ENCODE results near the gene MAGEB1.

MAGEB1 gene, protein sequence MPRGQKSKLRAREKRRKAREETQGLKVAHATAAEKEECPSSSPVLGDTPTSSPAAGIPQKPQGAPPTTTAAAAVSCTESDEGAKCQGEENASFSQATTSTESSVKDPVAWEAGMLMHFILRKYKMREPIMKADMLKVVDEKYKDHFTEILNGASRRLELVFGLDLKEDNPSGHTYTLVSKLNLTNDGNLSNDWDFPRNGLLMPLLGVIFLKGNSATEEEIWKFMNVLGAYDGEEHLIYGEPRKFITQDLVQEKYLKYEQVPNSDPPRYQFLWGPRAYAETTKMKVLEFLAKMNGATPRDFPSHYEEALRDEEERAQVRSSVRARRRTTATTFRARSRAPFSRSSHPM

DNA sequence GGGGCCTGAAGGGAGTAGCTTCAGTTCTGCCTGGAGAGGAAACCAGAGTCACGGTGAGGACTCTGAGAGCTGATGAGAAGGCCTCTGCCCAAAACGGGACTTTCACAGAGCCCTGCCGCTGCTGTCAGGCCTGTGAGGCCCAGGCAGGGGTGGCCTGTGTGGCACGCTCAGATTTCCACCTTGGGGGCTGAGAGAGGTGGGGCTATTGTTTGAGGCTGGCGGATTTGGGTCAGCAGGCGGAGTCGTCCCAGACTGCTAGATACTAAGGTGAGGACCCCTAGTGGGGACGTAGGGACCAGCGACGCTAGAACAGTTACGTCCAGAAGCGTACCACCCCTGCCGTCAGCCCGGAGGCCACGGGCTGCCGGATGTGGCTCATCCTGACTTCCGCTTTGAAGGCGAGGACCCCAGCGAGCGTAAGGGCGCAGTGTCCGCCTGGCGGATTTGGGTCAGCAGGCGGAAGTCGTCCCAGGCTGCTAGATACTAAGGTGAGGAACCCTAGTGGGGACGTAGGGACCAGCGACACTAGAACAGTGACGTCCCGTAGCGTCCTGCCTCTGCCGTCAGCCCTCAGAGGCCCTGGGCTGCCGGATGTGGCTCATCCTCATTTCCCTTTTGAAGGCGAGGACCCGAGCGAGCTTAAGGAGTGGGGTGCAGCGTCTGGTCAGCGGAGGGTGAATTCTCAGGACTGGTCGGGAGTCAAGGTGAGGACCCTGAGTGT is at the start of gene MAGEB1:
MAGEB1 (plus strand) TSS at position 378 of the 721 bp plus-strand sequence. CDS start 3,348 bp downstream, outside the sequence.
- H3K4me3 ChIP-seq (replicated peaks in 1 of 2; ENCODE audit: low read depth in 2 of 2, low read length in 2 of 2): no peak within 1 kb of the TSS
- TF ChIP-seq, protein P1, sequence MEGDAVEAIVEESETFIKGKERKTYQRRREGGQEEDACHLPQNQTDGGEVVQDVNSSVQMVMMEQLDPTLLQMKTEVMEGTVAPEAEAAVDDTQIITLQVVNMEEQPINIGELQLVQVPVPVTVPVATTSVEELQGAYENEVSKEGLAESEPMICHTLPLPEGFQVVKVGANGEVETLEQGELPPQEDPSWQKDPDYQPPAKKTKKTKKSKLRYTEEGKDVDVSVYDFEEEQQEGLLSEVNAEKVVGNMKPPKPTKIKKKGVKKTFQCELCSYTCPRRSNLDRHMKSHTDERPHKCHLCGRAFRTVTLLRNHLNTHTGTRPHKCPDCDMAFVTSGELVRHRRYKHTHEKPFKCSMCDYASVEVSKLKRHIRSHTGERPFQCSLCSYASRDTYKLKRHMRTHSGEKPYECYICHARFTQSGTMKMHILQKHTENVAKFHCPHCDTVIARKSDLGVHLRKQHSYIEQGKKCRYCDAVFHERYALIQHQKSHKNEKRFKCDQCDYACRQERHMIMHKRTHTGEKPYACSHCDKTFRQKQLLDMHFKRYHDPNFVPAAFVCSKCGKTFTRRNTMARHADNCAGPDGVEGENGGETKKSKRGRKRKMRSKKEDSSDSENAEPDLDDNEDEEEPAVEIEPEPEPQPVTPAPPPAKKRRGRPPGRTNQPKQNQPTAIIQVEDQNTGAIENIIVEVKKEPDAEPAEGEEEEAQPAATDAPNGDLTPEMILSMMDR (IDR thresholded peaks at IDR 0.05; ENCODE audit: low read depth, low read length): no peak
- DNase-seq (ENCODE audit: low read depth in 2 of 2): no peak

DNA sequence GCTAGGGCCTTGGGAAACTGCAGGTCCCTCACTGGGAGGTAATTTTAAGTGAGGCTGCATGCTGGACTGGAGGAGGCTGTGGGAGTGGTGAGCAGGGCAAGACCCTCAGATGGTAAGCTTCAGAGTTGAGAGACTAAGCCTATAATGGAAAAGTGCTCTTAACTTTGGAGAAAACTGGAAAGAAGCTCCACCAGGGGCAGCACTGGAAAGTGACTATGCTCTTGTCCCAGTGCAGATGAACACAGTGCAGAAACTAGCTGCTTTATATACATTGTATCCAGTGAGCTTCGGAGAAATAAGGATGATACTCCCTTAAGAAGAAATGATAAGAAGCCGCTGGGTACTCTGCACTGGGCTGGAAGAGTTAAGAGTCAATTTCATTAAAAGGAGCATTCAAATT is 34.8 kb upstream of the MAGEB1 start:
- H3K4me3 ChIP-seq (replicated peaks in 1 of 2; ENCODE audit: low read depth in 2 of 2, low read length in 2 of 2): no peak overlapping the region
- no peak for DNase-seq (ENCODE audit: low read depth in 2 of 2)
- TF ChIP-seq, protein P1 (IDR thresholded peaks at IDR 0.05; ENCODE audit: low read depth, low read length): no peak

DNA sequence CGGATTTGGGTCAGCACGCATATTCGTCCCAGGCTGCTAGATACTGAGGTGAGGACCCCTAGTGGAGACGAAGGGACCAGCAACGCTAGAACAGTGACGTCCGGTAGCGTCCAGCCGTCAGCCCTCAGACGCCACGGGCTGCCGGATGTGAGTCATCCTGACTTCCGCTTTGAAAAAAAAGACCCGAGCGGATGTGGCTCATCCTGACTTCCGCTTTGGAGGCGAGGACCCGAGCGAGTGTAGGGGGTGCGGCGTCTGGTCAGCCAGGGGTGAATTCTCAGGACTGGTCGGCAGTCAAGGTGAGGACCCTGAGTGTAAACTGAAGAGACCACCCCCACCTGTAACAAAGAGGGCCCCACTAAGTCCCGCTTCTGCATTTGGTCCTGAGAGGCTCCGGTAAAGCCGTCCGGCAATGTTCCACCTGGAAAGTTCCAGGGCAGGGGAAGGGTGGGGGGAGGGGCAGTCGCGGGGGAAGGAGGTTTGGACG is 31.5 kb upstream of the MAGEB1 start, which contains the start of gene MAGEB2:
MAGEB2 (plus strand) TSS at position 207 of the 487 bp plus-strand sequence. CDS start 3,018 bp downstream, outside the sequence.
- no peak within 1 kb of the TSS for H3K4me3 ChIP-seq (replicated peaks in 1 of 2; ENCODE audit: low read depth in 2 of 2, low read length in 2 of 2)
- DNase-seq (ENCODE audit: low read depth in 2 of 2): no peak
- TF ChIP-seq, protein P1 (IDR thresholded peaks at IDR 0.05; ENCODE audit: low read depth, low read length): no peak

GRCh38 chrX:30217465-30217864 is 29.5 kb upstream of the MAGEB1 start:
- DNase-seq (ENCODE audit: low read depth in 2 of 2): no peak
- H3K4me3 ChIP-seq (replicated peaks in 1 of 2; ENCODE audit: low read depth in 2 of 2, low read length in 2 of 2): no peak overlapping the region
- TF ChIP-seq, protein P1 (IDR thresholded peaks at IDR 0.05; ENCODE audit: low read depth, low read length): no peak

DNA sequence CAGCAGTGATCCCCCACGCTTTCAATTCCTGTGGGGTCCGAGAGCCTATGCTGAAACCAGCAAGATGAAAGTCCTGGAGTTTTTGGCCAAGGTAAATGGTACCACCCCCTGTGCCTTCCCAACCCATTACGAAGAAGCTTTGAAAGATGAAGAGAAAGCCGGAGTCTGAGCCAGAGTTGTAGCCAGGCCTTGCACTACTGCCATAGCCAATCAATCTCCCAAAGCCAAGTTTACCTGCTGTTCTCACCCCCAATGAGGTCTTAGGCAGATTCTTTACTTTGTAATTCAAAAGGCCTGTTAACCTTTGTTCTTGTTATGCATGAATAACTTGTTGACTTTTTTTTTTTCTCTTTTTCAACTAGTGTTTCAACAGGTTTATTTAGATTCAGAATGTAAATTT is 27.6 kb upstream of the MAGEB1 start:
- DNase-seq (ENCODE audit: low read depth in 2 of 2): no peak
- H3K4me3 ChIP-seq (replicated peaks in 1 of 2; ENCODE audit: low read depth in 2 of 2, low read length in 2 of 2): no peak overlapping the region
- TF ChIP-seq, protein P1 (IDR thresholded peaks at IDR 0.05; ENCODE audit: low read depth, low read length): no peak

- no peak overlapping the region for H3K4me3 ChIP-seq (replicated peaks in 1 of 2; ENCODE audit: low read depth in 2 of 2, low read length in 2 of 2)
- TF ChIP-seq, protein P1 (IDR thresholded peaks at IDR 0.05; ENCODE audit: low read depth, low read length): no peak
- no peak for DNase-seq (ENCODE audit: low read depth in 2 of 2)
These were observed 26.3 kb upstream of the MAGEB1 start for GRCh38 chrX:30220661-30221060.
